Testis (tissue), 3 donors: ENCODE results near the gene C2CD4D. TPM values are rescaled to one million over a fixed set of nuclear protein-coding genes. Genes with fewer than 3 reads are reported as not detected.

Experiments
- DNase-seq: peaks from one replicate; pipeline ENCODE4 v3.0.0-alpha.2; 2019
- H3K27ac ChIP-seq, 2 donors: fragments of 200-600 bp; sonication (generic); one replicate each; pipeline ENCODE4 v1.5.1; 2019
- H3K27me3 ChIP-seq: fragments of 200-600 bp; sonication (generic); one replicate; pipeline ENCODE4 v1.5.1; 2019
- H3K36me3 ChIP-seq: fragments of 200-600 bp; sonication (generic); one replicate; pipeline ENCODE4 v1.5.1; 2017; ENCODE audit warnings: low read depth; ENCODE audit errors: missing control alignments
- H3K4me1 ChIP-seq: fragments of 200-600 bp; sonication (generic); one replicate; pipeline ENCODE4 v1.5.1; 2019
- H3K4me3 ChIP-seq, 2 donors: fragments of 200-600 bp; sonication (generic); one replicate each; pipeline ENCODE4 v1.5.1; 2017 to 2019
- H3K9me3 ChIP-seq: fragments of 200-600 bp; sonication (generic); one replicate; pipeline ENCODE4 v1.5.1; 2017
- POLR2A ChIP-seq: fragments of 450-650 bp; IDR thresholded peaks from one replicate; pipeline ENCODE4 v1.6.1; 2017; ENCODE audit warnings: antibody characterized with exemption, mild to moderate bottlenecking, moderate library complexity
- WGBS, 2 donors: methylation state at CpG; one replicate each; pipeline ENCODE4 v1.1.5; 2018; 5-methylcytosine and 5-hydroxymethylcytosine counted together
- intact Hi-C: fragments of 100-400 bp; cut with DNase I; formaldehyde crosslinking; loops from one replicate; pipeline ENCODE4 v1.15.1; 2023; ENCODE audit warnings: low total_unique reads
- polyA plus RNA-seq: library from polyadenylated mRNA; stranded (reverse); fragments of 350-450 nt; fragmentation: Illumina TruSeq; extraction: RNeasy Lipid Tissue Mini Kit (QIAGEN cat#74804); gene quantifications from one replicate; pipeline ENCODE4 v1.2.3, GENCODE V29; 2014; ENCODE audit warnings: low read depth, low replicate concordance; ENCODE audit not compliant: insufficient read depth
- total RNA-seq, 2 donors: library from RNA; depleted of rRNA; stranded (reverse); fragments of >200 nt; gene quantifications; one replicate each; pipeline ENCODE4 v1.2.3, GENCODE V29; 2016
- TF ChIP-seq, protein P1 (sequence below), 3 experiments: fragments of 450-650 bp in 2 of 3; fragments of 200-600 bp in 1 of 3; sonication (generic) in 1 of 3; IDR thresholded peaks; one replicate each; pipeline ENCODE4 v1.5.1; 2016 to 2019; ENCODE audit warnings: antibody characterized with exemption in 3 of 3, mild to moderate bottlenecking in 2 of 3, moderate library complexity in 1 of 3

C2CD4D gene
- total and polyA plus RNA-seq, 3 donors from 2014 or later: 0.29 to 2.0 (median 1.4) TPM

GRCh38 chr1:151819976-151820623, 19.5 kb downstream of the C2CD4D start:
- WGBS, 2 donors: 85 to 87% methylated on average over 6 to 7 of the region's 7 CpGs
- intact Hi-C loops: no loop called here
- Histone ChIP-seq H3K27me3 (no peaks in the 10 kb centered on the region), H3K27ac (no peak overlapping the region), H3K4me3 (no peak overlapping the region), H3K9me3 (no peaks in the 10 kb centered on the region), H3K36me3 (no peaks in the 10 kb centered on the region), H3K4me1 (peaks cover 9% of the 10 kb centered on the region)
- TF ChIP-seq, protein P1, sequence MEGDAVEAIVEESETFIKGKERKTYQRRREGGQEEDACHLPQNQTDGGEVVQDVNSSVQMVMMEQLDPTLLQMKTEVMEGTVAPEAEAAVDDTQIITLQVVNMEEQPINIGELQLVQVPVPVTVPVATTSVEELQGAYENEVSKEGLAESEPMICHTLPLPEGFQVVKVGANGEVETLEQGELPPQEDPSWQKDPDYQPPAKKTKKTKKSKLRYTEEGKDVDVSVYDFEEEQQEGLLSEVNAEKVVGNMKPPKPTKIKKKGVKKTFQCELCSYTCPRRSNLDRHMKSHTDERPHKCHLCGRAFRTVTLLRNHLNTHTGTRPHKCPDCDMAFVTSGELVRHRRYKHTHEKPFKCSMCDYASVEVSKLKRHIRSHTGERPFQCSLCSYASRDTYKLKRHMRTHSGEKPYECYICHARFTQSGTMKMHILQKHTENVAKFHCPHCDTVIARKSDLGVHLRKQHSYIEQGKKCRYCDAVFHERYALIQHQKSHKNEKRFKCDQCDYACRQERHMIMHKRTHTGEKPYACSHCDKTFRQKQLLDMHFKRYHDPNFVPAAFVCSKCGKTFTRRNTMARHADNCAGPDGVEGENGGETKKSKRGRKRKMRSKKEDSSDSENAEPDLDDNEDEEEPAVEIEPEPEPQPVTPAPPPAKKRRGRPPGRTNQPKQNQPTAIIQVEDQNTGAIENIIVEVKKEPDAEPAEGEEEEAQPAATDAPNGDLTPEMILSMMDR (IDR thresholded peaks at IDR 0.05): no peak
- no peak for TF ChIP-seq POLR2A
- no peak for DNase-seq

GRCh38 chr1:151819227-151819835, 20.3 kb downstream of the C2CD4D start:
- no peak for DNase-seq
- Histone ChIP-seq H3K36me3 (no peaks in the 10 kb centered on the region), H3K4me3 (no peak overlapping the region), H3K27ac (no peak overlapping the region), H3K27me3 (no peaks in the 10 kb centered on the region), H3K4me1 (peaks cover under 1% of the 10 kb centered on the region), H3K9me3 (no peaks in the 10 kb centered on the region)
- TF ChIP-seq POLR2A: no peak
- TF ChIP-seq, protein P1 (IDR thresholded peaks at IDR 0.05): no peak
- intact Hi-C loops: no loop called here
- 77 to 91% methylated on average over 12 of the region's 12 CpGs for WGBS, 2 donors

- H3K9me3 ChIP-seq: no peaks in the 10 kb centered on the region
- no peak for TF ChIP-seq POLR2A
- TF ChIP-seq, protein P1 (IDR thresholded peaks at IDR 0.05): no peak
- no peak overlapping the region for H3K27ac ChIP-seq
- no peaks in the 10 kb centered on the region for H3K4me1 ChIP-seq
- H3K27me3 ChIP-seq: no peaks in the 10 kb centered on the region
- intact Hi-C loops: no loop called here
- DNase-seq: no peak
- 62 to 78% methylated on average over 4 to 7 of the region's 7 CpGs for WGBS, 2 donors
- H3K4me3 ChIP-seq: no peak overlapping the region
- H3K36me3 ChIP-seq: no peaks in the 10 kb centered on the region
Measured at GRCh38 chr1:151817353-151817730, 22.3 kb downstream of the C2CD4D start.

DNA sequence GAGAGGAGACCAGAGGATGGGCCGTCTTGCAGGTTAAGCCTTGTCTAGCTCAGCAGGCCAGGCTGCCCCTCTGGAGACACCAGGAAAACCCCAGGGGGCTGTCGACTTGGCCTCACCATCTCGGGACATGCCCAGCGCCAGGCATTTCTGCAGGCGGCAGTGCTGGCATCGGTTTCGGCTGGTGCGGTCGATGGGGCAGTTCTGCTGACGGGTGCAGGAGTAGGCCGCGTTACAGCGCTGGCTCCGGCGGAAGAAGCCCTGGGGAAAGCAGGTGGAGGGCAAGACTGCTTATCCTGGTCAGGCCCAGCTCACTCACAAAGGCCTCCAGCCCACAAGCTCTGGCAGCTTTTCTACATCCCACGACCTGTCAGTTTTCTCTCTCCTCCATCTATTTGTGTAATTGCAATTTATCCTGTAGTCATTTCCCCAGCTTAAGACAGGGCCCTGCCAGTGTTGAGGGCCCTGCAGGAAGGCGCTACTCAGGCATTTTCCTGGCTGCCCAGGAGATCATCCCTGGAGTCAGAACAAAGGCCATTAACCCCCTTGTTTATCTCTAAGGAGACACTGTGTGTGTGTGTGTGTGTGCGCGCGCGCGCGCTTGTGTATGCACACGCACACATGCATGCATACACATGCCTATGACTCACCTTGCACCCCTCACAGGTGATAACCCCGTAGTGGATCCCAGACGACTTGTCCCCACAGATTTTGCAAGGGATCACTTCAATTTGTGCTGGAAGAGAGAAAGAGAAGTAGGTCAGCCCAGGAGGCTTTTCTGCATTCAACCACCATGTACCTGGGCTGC, 22.9 kb downstream of the C2CD4D start:
- DNase-seq: no peak
- Histone ChIP-seq H3K36me3 (no peaks in the 10 kb centered on the region), H3K4me1 (no peaks in the 10 kb centered on the region), H3K9me3 (no peaks in the 10 kb centered on the region), H3K27me3 (no peaks in the 10 kb centered on the region), H3K27ac (no peak overlapping the region), H3K4me3 (no peak overlapping the region)
- TF ChIP-seq POLR2A: no peak
- 82% methylated on average over 25 to 26 of the region's 26 CpGs for WGBS, 2 donors
- intact Hi-C loops: no loop called here

DNA sequence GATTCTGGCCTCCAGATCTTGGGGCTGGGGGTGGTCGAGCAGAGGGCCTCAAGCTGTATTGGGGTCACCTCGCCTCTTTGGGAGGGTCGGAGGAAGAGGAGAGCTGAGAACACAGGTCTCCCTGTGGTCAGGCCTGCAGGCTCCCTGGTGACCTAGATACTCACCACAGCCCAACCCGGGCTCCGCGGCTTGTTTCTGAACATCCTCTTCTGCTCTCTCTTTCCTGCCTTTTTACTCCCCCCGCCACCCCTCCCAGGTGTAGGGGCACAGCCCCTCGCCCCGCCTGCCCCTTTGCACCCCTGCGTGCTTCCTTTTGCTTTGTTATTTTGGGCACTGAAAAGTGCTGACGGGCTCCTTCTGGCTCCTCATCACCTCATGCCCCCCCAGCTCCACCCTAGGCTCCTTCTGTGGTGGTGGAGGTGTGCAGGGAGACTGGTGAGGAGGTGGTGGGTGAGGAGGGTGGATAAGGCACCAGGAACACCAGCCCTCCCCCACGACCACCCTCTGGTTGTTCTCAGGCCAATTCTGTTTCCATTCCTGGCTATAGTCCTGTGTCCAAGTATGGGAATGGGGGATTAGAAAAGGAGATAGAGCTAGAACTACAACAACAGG, 23.8 kb downstream of the C2CD4D start:
- Histone ChIP-seq H3K4me3 (no peak overlapping the region), H3K9me3 (no peaks in the 10 kb centered on the region), H3K27me3 (no peaks in the 10 kb centered on the region), H3K4me1 (no peaks in the 10 kb centered on the region), H3K36me3 (no peaks in the 10 kb centered on the region), H3K27ac (no peak overlapping the region)
- intact Hi-C loops: no loop called here
- 72 to 75% methylated on average over 12 of the region's 12 CpGs for WGBS, 2 donors
- no peak for DNase-seq
- TF ChIP-seq POLR2A: no peak
- TF ChIP-seq, protein P1 (IDR thresholded peaks at IDR 0.05): no peak
